Psoas muscle (tissue), 8 donors: ENCODE measurements around the gene IL24. TPM values are rescaled to one million over a fixed set of nuclear protein-coding genes. Genes with fewer than 3 reads are reported as not detected.

Experiments
- ATAC-seq, 4 donors: fragments of 200-7000 bp; cut with Tn5 transposase; one replicate each; pipeline ENCODE4 v1.9.1; 2020; ENCODE audit warnings: moderate library complexity in 3 of 4, mild to moderate bottlenecking in 2 of 4
- DNase-seq, 2 donors: peaks; one replicate each; pipeline ENCODE4 v3.0.0-alpha.2; 2020
- H3K27ac ChIP-seq: fragments of 200-600 bp; one replicate; pipeline ENCODE4 v1.8.0; 2022
- H3K27me3 ChIP-seq, 3 donors: fragments of 200-600 bp in 1 of 3; one replicate each; pipeline versions ENCODE4 v1.6.1 to v1.8.0; 2013 to 2022; ENCODE audit warnings: low read length in 2 of 3, mild to moderate bottlenecking in 2 of 3, moderate library complexity in 1 of 3; ENCODE audit not compliant: insufficient read depth in 3 of 3
- H3K36me3 ChIP-seq, 2 donors: fragments of 200-600 bp in 1 of 2; one replicate each; pipeline versions ENCODE4 v1.6.1 to v1.8.0; 2013 to 2022; ENCODE audit warnings: low read depth in 1 of 2, mild to moderate bottlenecking in 1 of 2, moderate library complexity in 1 of 2; ENCODE audit not compliant: insufficient read depth in 1 of 2
- H3K4me1 ChIP-seq: fragments of 200-600 bp; one replicate; pipeline ENCODE4 v1.8.0; 2022
- H3K4me3 ChIP-seq: fragments of 200-600 bp; one replicate; pipeline ENCODE4 v1.8.0; 2022; ENCODE audit warnings: mild to moderate bottlenecking
- H3K9me3 ChIP-seq: fragments of 200-600 bp; one replicate; pipeline ENCODE4 v1.8.0; 2022
- CTCF ChIP-seq: fragments of 200-600 bp; IDR thresholded peaks from one replicate; pipeline ENCODE4 v1.8.0; 2022; ENCODE audit warnings: antibody characterized with exemption
- WGBS, 3 donors: extraction: QIAGEN DNeasy Blood & Tissue Kit; methylation state at CpG; one replicate each; pipeline versions ENCODE4 v1.1.6 to v1.1.7; 2013; 5-methylcytosine and 5-hydroxymethylcytosine counted together
- intact Hi-C, 2 donors: fragments of 100-400 bp; cut with DNase I; formaldehyde crosslinking; loops; one replicate each; pipeline versions ENCODE4 v1.11.0 to v1.14.2; 2022
- polyA plus RNA-seq, 3 donors: library from polyadenylated mRNA; stranded (reverse); fragments of 200-250 nt; gene quantifications; one replicate each; pipeline ENCODE4 v1.2.3, GENCODE V29; 2013
- total RNA-seq, 4 donors: library from RNA; stranded (reverse); fragmentation: NEBNext Ultra II Directional in 2 of 4; extraction: Animal tissue kit (Norgen Biotek cat#: 25700) in 2 of 4; gene quantifications; one replicate each; pipeline versions ENCODE4 v1.2.1 to v1.2.4, GENCODE V29; 2021 to 2023
- donor health status: healthy with polysubstance abuse.
- donor health status: DM: no; HTN: no; CAD: no; lungs with moderate emphysema.
- donor health status: Bipolar disorder and iron deficiency.
- donor health status: healthy.
- donor health status: DM: yes; HTN: yes; CAD: no.
- donor health status: DM: no; HTN: no; CAD: no.
- donor health status: DM: no; HTN: no; CAD: no.
- donor health status: DM: yes; HTN: yes; CAD: no.

The IL24 gene
- total and polyA plus RNA-seq, 7 donors: 0.05 to 20.3 (median 0.23) TPM; not detected in 2

- DNase-seq (no peak), ATAC-seq (no peak)
- no peak for TF ChIP-seq CTCF
- Histone ChIP-seq H3K4me1 (peaks cover 6% of the 10 kb centered on the region), H3K9me3 (no peaks in the 10 kb centered on the region), H3K27me3 (no peaks in the 10 kb centered on the region), H3K36me3 (no peaks in the 10 kb centered on the region), H3K27ac (no peak overlapping the region), H3K4me3 (no peak overlapping the region)
- intact Hi-C loops: loop anchor here in 1 of 2 donors (5.0 kb wide), 1 partner anchor 40 kb away; no protein-coding TSS in a partner anchor
- WGBS, 3 donors: 94 to 100% (median 95%) methylated on average over 1 of the region's 1 CpG
These were observed 30.0 kb upstream of the IL24 start for GRCh38 chr1:206867239-206867638.

- ATAC-seq (no peak), DNase-seq (no peak)
- no peaks in the 10 kb centered on the region for H3K9me3 ChIP-seq
- H3K27me3 ChIP-seq: no peaks in the 10 kb centered on the region
- no peak overlapping the region for H3K27ac ChIP-seq
- TF ChIP-seq CTCF: no peak
- H3K4me1 ChIP-seq: peaks cover 6% of the 10 kb centered on the region
- H3K36me3 ChIP-seq: no peaks in the 10 kb centered on the region
- H3K4me3 ChIP-seq: no peak overlapping the region
- intact Hi-C loops: loop anchor here in 1 of 2 donors (5.0 kb wide), 1 partner anchor 40 kb away; no protein-coding TSS in a partner anchor
These were observed 29.5 kb upstream of the IL24 start for GRCh38 chr1:206867716-206868115.

GRCh38 chr1:206868264-206868663 lies 29.0 kb upstream of the IL24 start:
- no peak overlapping the region for H3K27ac ChIP-seq
- WGBS, 3 donors: 31 to 47% (median 45%) methylated on average over 1 of the region's 1 CpG
- DNase-seq (no peak), ATAC-seq (no peak)
- peaks cover 6% of the 10 kb centered on the region for H3K4me1 ChIP-seq
- H3K27me3 ChIP-seq: no peaks in the 10 kb centered on the region
- no peak for TF ChIP-seq CTCF
- no peaks in the 10 kb centered on the region for H3K9me3 ChIP-seq
- no peaks in the 10 kb centered on the region for H3K36me3 ChIP-seq
- intact Hi-C loops: loop anchor here in 1 of 2 donors (5.0 kb wide), 1 partner anchor 39 kb away; no protein-coding TSS in a partner anchor
- H3K4me3 ChIP-seq: no peak overlapping the region

GRCh38 chr1:206872139-206872538 lies 25.1 kb upstream of the IL24 start:
- intact Hi-C loops: no loop called here
- no peaks in the 10 kb centered on the region for H3K4me1 ChIP-seq
- H3K27me3 ChIP-seq: no peaks in the 10 kb centered on the region
- no peak for DNase-seq
- H3K27ac ChIP-seq: no peak overlapping the region
- peak; percentile 67 to 92 (median 79) for ATAC-seq
- H3K4me3 ChIP-seq: no peak overlapping the region
- no peaks in the 10 kb centered on the region for H3K36me3 ChIP-seq
- H3K9me3 ChIP-seq: no peaks in the 10 kb centered on the region
- TF ChIP-seq CTCF: no peak
- 81 to 86% (median 84%) methylated on average over 3 of the region's 3 CpGs for WGBS, 3 donors

- H3K4me3 ChIP-seq: no peak overlapping the region
- no peaks in the 10 kb centered on the region for H3K36me3 ChIP-seq
- intact Hi-C loops: no loop called here
- no peak for TF ChIP-seq CTCF
- no peak for ATAC-seq
- DNase-seq: no peak
- no peaks in the 10 kb centered on the region for H3K27me3 ChIP-seq
- no peak overlapping the region for H3K27ac ChIP-seq
- H3K4me1 ChIP-seq: no peaks in the 10 kb centered on the region
- WGBS, 3 donors: 71 to 79% (median 77%) methylated on average over 3 of the region's 3 CpGs
- peaks cover 7% of the 10 kb centered on the region for H3K9me3 ChIP-seq
These were observed 23.5 kb upstream of the IL24 start for GRCh38 chr1:206873603-206874188.
